Stimulated activated CD8-positive, alpha-beta memory T cell treated with anti-CD3 and anti-CD28 coated beads, Interleukin-2, amount 100 ng/mL, for 48 hours (primary cell): ENCODE results near the gene BMP4.
"Not testable (repeated sequence)": the region's sequence is repeated elsewhere in the genome, so short reads cannot be mapped to it uniquely, and the experiment has no call there.

Experiments used
- DNase-seq, 2 donors: peaks; one replicate each; pipeline ENCODE4 v3.0.0-alpha.2; 2020; ENCODE audit warnings: low read depth in 2 of 2

BMP4 gene

GRCh38 chr14:53956427-53957201, at the start of gene BMP4:
Gene BMP4, minus strand, starts transcription at chr14:53956825. Its CDS starts 4,603 bp downstream, at chr14:53952222.
- DNase-seq: no peak

- no peak for DNase-seq
Measured at GRCh38 chr14:54003064-54003463, 46.4 kb upstream of the BMP4 start.

- DNase-seq: no peak
Measured at GRCh38 chr14:54002653-54003052, 46.0 kb upstream of the BMP4 start.

GRCh38 chr14:54001189-54001878, 44.7 kb upstream of the BMP4 start:
- no peak for DNase-seq

GRCh38 chr14:54000341-54000811, 43.8 kb upstream of the BMP4 start:
- DNase-seq: no peak

- DNase-seq: no peak
Measured at GRCh38 chr14:53999061-53999488, 42.5 kb upstream of the BMP4 start.

GRCh38 chr14:53996041-53996440, 39.4 kb upstream of the BMP4 start:
- no peak for DNase-seq

GRCh38 chr14:53993920-53994607, 37.4 kb upstream of the BMP4 start:
- DNase-seq: no peak

- no peak for DNase-seq
Measured at GRCh38 chr14:53990978-53991377, 34.4 kb upstream of the BMP4 start.

- DNase-seq: not testable (repeated sequence)
Measured at GRCh38 chr14:53986718-53987117, 30.1 kb upstream of the BMP4 start.

- DNase-seq: not testable (repeated sequence)
Measured at GRCh38 chr14:53984958-53985357, 28.3 kb upstream of the BMP4 start.

- DNase-seq: no peak
Measured at GRCh38 chr14:53983112-53983511, 26.5 kb upstream of the BMP4 start.

GRCh38 chr14:53982546-53982945, 25.9 kb upstream of the BMP4 start:
- DNase-seq: no peak

- DNase-seq: no peak
Measured at GRCh38 chr14:53979747-53980642, 23.4 kb upstream of the BMP4 start.

- no peak for DNase-seq
Measured at GRCh38 chr14:53979113-53979681, 22.6 kb upstream of the BMP4 start.

- no peak for DNase-seq
Measured at GRCh38 chr14:53978194-53978593, 21.6 kb upstream of the BMP4 start.

- no peak for DNase-seq
Measured at GRCh38 chr14:53975444-53975843, 18.8 kb upstream of the BMP4 start.

- DNase-seq: no peak
Measured at GRCh38 chr14:53971521-53971920, 14.9 kb upstream of the BMP4 start.

GRCh38 chr14:53969326-53969725, 12.7 kb upstream of the BMP4 start:
- no peak for DNase-seq

GRCh38 chr14:53968726-53969125, 12.1 kb upstream of the BMP4 start:
- DNase-seq: no peak

- DNase-seq: no peak
Measured at GRCh38 chr14:53967606-53968005, 11.0 kb upstream of the BMP4 start.
